Prostate gland (tissue), 2 donors: ENCODE results near the gene LEKR1. TPM values are rescaled to one million over a fixed set of nuclear protein-coding genes. Genes with fewer than 3 reads are reported as not detected.

Experiments
- DNase-seq: peaks from one replicate; pipeline ENCODE4 v3.0.0-alpha.2; 2019; ENCODE audit warnings: low spot score
- H3K27ac ChIP-seq, 2 donors: fragments of 200-600 bp; sonication (generic); 2 replicates each; pipeline ENCODE4 v1.5.1; 2017 to 2019
- H3K27me3 ChIP-seq: fragments of 200-600 bp; sonication (generic); replicated peaks from 2 replicates; pipeline ENCODE4 v1.5.1; 2019; ENCODE audit not compliant: insufficient read depth
- H3K36me3 ChIP-seq, 2 donors: fragments of 200-600 bp; sonication (generic); 1 replicate in 1 of 2; 2 replicates in 1 of 2; pipeline versions ENCODE4 v1.5.1 to v1.8.1; 2017 to 2019
- H3K4me1 ChIP-seq: fragments of 200-600 bp; sonication (generic); replicated peaks from 2 replicates; pipeline ENCODE4 v1.5.1; 2019
- H3K4me3 ChIP-seq, 2 donors: fragments of 200-600 bp; sonication (generic); 2 replicates each; pipeline ENCODE4 v1.5.1; 2017 to 2019
- H3K9me3 ChIP-seq: fragments of 200-600 bp; sonication (generic); 2 replicates; pipeline ENCODE4 v1.5.1; 2017
- CTCF ChIP-seq, 4 experiments: fragments of 200-600 bp in 2 of 4; fragments of 450-650 bp in 2 of 4; sonication (generic) in 2 of 4; IDR thresholded peaks; 1 replicate in 3 of 4; 2 replicates in 1 of 4; pipeline ENCODE4 v1.5.1; 2016 to 2019; ENCODE audit warnings: antibody characterized with exemption in 4 of 4, mild to moderate bottlenecking in 2 of 4, moderate library complexity in 2 of 4
- POLR2A ChIP-seq: fragments of 450-650 bp; IDR thresholded peaks from one replicate; pipeline ENCODE4 v1.6.1; 2016; ENCODE audit warnings: antibody characterized with exemption, mild to moderate bottlenecking
- POLR2AphosphoS5 ChIP-seq: sonication (generic); formaldehyde crosslinking; IDR thresholded peaks from one replicate; pipeline ENCODE4 v1.6.1; 2017; ENCODE audit warnings: antibody characterized with exemption
- WGBS: methylation state at CpG from one replicate; pipeline ENCODE4 v1.1.5; 2018; 5-methylcytosine and 5-hydroxymethylcytosine counted together
- intact Hi-C: fragments of 100-400 bp; cut with DNase I; formaldehyde crosslinking; loops from one replicate; pipeline ENCODE4 v1.14.2; 2022
- total RNA-seq, 2 donors: library from RNA; depleted of rRNA; stranded (reverse); fragments of >200 nt; gene quantifications; one replicate each; pipeline ENCODE4 v1.1.0, GENCODE V29; 2016

The LEKR1 gene
- total RNA-seq, 2 donors from 2014 or later: 2.2 to 4.4 TPM

GRCh38 chr3:156918746-156919145 is 92.6 kb downstream of the LEKR1 start:
- intact Hi-C loops: no loop called here
- H3K27ac ChIP-seq: no peak overlapping the region
- DNase-seq: no peak
- H3K9me3 ChIP-seq: no peaks in the 10 kb centered on the region
- 93% methylated on average over 6 of the region's 6 CpGs for WGBS
- H3K4me1 ChIP-seq: no peaks in the 10 kb centered on the region
- H3K36me3 ChIP-seq: no peaks in the 10 kb centered on the region
- no peaks in the 10 kb centered on the region for H3K27me3 ChIP-seq
- TF ChIP-seq POLR2A: no peak
- TF ChIP-seq CTCF (IDR thresholded peaks at IDR 0.05): no peak
- no peak for TF ChIP-seq POLR2AphosphoS5
- no peak overlapping the region for H3K4me3 ChIP-seq

GRCh38 chr3:156919818-156920217 is 93.7 kb downstream of the LEKR1 start:
- no peak overlapping the region for H3K27ac ChIP-seq
- H3K36me3 ChIP-seq: no peaks in the 10 kb centered on the region
- DNase-seq: no peak
- no peaks in the 10 kb centered on the region for H3K9me3 ChIP-seq
- TF ChIP-seq CTCF (IDR thresholded peaks at IDR 0.05): no peak
- no peak for TF ChIP-seq POLR2A
- no peak for TF ChIP-seq POLR2AphosphoS5
- H3K27me3 ChIP-seq: no peaks in the 10 kb centered on the region
- WGBS: 88% methylated on average over 3 of the region's 3 CpGs
- intact Hi-C loops: no loop called here
- no peak overlapping the region for H3K4me3 ChIP-seq
- no peaks in the 10 kb centered on the region for H3K4me1 ChIP-seq

- 64% methylated on average over 1 of the region's 1 CpG for WGBS
- H3K4me3 ChIP-seq: no peak overlapping the region
- H3K9me3 ChIP-seq: no peaks in the 10 kb centered on the region
- DNase-seq: no peak
- H3K27ac ChIP-seq: no peak overlapping the region
- intact Hi-C loops: no loop called here
- no peak for TF ChIP-seq POLR2A
- no peak for TF ChIP-seq CTCF (IDR thresholded peaks at IDR 0.05)
- no peak for TF ChIP-seq POLR2AphosphoS5
- H3K27me3 ChIP-seq: no peaks in the 10 kb centered on the region
- no peaks in the 10 kb centered on the region for H3K36me3 ChIP-seq
- no peaks in the 10 kb centered on the region for H3K4me1 ChIP-seq
Observed at GRCh38 chr3:156920399-156920798, 94.2 kb downstream of the LEKR1 start.

GRCh38 chr3:156923349-156923748 is 97.2 kb downstream of the LEKR1 start:
- H3K4me1 ChIP-seq: no peaks in the 10 kb centered on the region
- TF ChIP-seq POLR2AphosphoS5: no peak
- TF ChIP-seq POLR2A: no peak
- TF ChIP-seq CTCF (IDR thresholded peaks at IDR 0.05): no peak
- no peak overlapping the region for H3K4me3 ChIP-seq
- WGBS: 95% methylated on average over 1 of the region's 1 CpG
- no peak overlapping the region for H3K27ac ChIP-seq
- no peak for DNase-seq
- H3K27me3 ChIP-seq: no peaks in the 10 kb centered on the region
- no peaks in the 10 kb centered on the region for H3K9me3 ChIP-seq
- no peaks in the 10 kb centered on the region for H3K36me3 ChIP-seq
- intact Hi-C loops: no loop called here

- no peak overlapping the region for H3K4me3 ChIP-seq
- intact Hi-C loops: no loop called here
- 94% methylated on average over 2 of the region's 2 CpGs for WGBS
- H3K9me3 ChIP-seq: no peaks in the 10 kb centered on the region
- H3K4me1 ChIP-seq: no peaks in the 10 kb centered on the region
- no peak for DNase-seq
- H3K27me3 ChIP-seq: no peaks in the 10 kb centered on the region
- no peak overlapping the region for H3K27ac ChIP-seq
- no peaks in the 10 kb centered on the region for H3K36me3 ChIP-seq
- TF ChIP-seq POLR2AphosphoS5: no peak
Observed at GRCh38 chr3:156938724-156939123, 112.6 kb downstream of the LEKR1 start.
